LNCAP (cell line): ENCODE results near the gene MYL5.

ENCODE experiments used
- TF ChIP-seq, protein P1 (sequence below): fragments of 450-650 bp; IDR thresholded peaks from 2 replicates; pipeline ENCODE4 v1.5.1; 2017; ENCODE audit warnings: mild to moderate bottlenecking

The MYL5 gene

GRCh38 chr4:722169-722725, 47.9 kb downstream of the MYL5 start:
- TF ChIP-seq, protein P1, sequence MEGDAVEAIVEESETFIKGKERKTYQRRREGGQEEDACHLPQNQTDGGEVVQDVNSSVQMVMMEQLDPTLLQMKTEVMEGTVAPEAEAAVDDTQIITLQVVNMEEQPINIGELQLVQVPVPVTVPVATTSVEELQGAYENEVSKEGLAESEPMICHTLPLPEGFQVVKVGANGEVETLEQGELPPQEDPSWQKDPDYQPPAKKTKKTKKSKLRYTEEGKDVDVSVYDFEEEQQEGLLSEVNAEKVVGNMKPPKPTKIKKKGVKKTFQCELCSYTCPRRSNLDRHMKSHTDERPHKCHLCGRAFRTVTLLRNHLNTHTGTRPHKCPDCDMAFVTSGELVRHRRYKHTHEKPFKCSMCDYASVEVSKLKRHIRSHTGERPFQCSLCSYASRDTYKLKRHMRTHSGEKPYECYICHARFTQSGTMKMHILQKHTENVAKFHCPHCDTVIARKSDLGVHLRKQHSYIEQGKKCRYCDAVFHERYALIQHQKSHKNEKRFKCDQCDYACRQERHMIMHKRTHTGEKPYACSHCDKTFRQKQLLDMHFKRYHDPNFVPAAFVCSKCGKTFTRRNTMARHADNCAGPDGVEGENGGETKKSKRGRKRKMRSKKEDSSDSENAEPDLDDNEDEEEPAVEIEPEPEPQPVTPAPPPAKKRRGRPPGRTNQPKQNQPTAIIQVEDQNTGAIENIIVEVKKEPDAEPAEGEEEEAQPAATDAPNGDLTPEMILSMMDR = no peak

DNA sequence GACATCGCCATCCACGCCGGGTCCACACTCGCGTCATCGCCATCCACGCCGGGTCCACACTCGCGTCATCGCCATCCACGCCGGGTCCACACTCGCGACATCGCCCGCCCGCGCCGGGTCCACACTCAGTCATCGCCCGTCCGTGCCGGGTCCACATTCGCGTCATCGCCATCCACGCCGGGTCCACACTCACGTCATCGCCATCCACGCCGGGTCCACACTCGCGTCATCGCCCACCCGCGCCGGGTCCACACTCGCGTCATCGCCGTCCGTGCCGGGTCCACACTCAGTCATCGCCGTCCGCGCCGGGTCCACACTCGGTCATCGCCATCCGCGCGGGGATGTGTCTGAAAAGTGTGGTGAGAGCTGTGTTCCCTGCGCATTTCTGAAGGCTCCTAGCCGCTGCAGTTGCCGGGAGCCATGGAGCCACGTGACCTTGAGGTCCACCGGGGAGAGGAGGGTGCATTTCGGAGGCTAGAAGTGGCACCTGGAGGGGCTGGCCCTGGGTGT, 48.6 kb downstream of the MYL5 start:
- TF ChIP-seq, protein P1 = no peak

GRCh38 chr4:723751-724530, 49.6 kb downstream of the MYL5 start:
- TF ChIP-seq, protein P1 = no peak

GRCh38 chr4:725391-726234, 51.3 kb downstream of the MYL5 start:
- TF ChIP-seq, protein P1 = no peak

DNA sequence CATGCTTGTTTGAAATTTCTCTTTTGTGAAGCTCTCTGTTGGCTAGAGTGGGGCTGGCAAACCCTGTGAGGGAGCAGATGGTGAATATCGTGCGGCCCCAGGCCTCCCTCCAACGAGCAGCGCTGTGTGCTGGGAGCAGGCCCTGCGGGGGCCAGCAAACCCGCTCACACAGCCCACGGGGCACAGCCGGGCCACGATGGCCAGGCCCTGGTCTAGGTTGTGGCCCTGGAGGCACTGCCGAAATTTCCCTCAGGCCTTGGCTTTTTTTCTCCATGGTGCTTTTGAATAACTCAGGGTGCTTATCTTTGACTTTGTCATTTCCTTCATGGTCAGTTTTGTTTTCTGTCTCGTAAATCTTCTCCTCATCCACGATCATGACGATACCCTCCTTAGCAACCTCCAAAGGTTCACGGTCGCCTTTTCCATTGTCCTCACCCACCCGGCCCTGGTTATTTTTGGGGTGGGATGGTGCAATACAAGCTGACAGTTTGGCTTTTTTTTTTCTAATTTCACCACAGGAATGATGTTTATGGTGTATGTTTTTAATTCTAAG, 52.0 kb downstream of the MYL5 start:
- TF ChIP-seq, protein P1 = no peak

DNA sequence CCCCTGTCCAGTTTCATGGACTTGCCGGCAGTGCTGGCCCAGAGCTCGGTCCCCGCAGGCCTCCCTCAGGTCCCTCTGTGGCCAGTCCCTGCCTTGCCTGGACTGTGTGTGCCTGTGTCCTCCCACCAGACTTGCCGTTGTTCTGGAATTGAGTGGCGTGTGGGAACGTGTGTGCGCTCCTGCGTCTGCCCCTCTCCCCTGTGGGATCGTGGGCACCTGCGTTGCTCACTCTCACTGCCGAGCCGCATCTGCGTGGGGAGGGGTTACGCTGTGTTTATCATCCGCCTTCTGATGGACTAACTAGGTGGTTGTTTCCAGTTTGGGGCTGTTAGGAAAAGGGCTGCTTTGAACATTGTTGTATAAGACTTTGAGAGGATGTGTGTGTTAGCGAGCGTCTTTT, 52.5 kb downstream of the MYL5 start:
- TF ChIP-seq, protein P1 = no peak

- TF ChIP-seq, protein P1 = no peak
Measured at GRCh38 chr4:727576-727975, 53.2 kb downstream of the MYL5 start.
